ENCODE data around the gene DHRS7B.

DHRS7B gene

DNA sequence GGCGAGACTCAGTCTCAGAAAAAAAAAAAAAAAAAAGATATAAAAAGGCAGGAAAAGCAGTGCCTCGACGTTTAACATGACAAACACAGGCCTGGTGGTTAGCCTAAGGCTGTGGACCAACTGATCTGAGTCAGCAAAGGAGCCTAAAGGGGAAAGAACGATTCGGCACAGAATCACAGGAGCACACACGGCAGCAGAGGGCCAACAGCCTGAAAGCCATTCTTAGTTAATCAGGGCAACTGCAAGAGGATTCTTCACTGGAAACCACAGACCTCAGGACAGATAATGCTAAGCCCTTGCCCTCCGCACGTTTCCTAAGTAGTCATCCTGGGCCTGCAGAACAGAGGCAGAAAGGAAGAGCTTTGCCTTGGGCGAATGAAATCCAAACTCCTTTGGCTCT is 72.5 kb downstream of the DHRS7B start:
- Mint-ChIP-seq H3K4me3 (no peak overlapping the region), H3K36me3 (peaks cover 54% of the 10 kb centered on the region), H3K9me3 (no peaks in the 10 kb centered on the region), H3K27ac (no peak overlapping the region), H3K4me1 (peaks cover 20% of the 10 kb centered on the region)
- DNase-seq (ENCODE audit: low spot score in 2 of 2) = no peak
- peak; percentile 55 for ATAC-seq

GRCh38 chr17:21199856-21200255 is 73.1 kb downstream of the DHRS7B start:
- Mint-ChIP-seq H3K4me3 (no peak overlapping the region), H3K9me3 (no peaks in the 10 kb centered on the region), H3K4me1 (peaks cover 24% of the 10 kb centered on the region), H3K36me3 (peaks cover 54% of the 10 kb centered on the region), H3K27ac (no peak overlapping the region)
- no peak for DNase-seq (ENCODE audit: low spot score in 2 of 2)
- ATAC-seq = peak; percentile 24

- no peak for ATAC-seq
- peaks cover 54% of the 10 kb centered on the region for H3K36me3 Mint-ChIP-seq
Measured at GRCh38 chr17:21200590-21201297, 74.0 kb downstream of the DHRS7B start.

DNA sequence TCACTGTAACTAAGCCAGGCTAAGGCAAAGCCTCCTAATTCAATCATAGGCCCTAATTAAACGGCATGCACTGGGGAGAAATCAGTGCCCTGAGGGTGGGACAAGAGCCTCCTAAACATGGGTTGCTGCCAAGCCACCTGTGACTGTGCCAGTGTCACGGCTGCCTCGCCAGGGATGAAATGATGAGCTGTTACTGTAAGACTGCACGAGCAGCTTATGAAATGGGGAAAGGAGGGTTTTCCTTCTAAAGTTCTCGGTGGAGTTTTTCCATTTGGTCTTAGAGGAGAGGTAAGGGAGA is 74.5 kb downstream of the DHRS7B start:
- Mint-ChIP-seq H3K36me3 (peaks cover 54% of the 10 kb centered on the region), H3K4me1 (peaks cover 38% of the 10 kb centered on the region), H3K4me3 (no peak overlapping the region), H3K9me3 (no peaks in the 10 kb centered on the region), H3K27ac (peak overlapping the region; percentile 40)
- DNase-seq (ENCODE audit: low spot score in 2 of 2) (no peak), ATAC-seq (no peak)

More at GRCh38 chr17:21200590-21201297, 74.0 kb downstream of the DHRS7B start:
- peak overlapping the region; percentile 40 for H3K27ac Mint-ChIP-seq
- H3K4me1 Mint-ChIP-seq = peaks cover 33% of the 10 kb centered on the region
- no peaks in the 10 kb centered on the region for H3K9me3 Mint-ChIP-seq
- no peak for DNase-seq (ENCODE audit: low spot score in 2 of 2)
- H3K4me3 Mint-ChIP-seq = no peak overlapping the region

DNA sequence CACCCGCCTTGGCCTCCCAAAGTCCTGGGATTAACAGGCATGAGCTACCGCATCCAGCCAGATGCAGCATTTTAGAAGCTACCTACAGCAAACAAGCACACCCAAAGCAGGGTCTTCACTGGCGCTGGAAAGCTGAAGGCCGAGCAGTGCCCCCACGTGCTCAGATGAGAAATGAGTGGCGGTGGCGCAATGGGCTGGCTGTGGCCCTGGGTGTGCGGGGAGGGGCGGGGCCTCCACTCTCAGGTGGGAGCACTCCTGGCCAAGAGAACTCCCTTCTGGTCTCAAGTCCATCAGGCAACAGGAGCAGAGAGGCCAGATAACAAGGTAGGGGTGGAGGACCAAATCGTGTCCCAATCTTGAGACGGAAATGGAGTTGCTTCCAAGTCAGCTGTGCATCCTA is 75.1 kb downstream of the DHRS7B start:
- peaks cover 49% of the 10 kb centered on the region for H3K36me3 Mint-ChIP-seq
- no peak overlapping the region for H3K4me3 Mint-ChIP-seq
- H3K9me3 Mint-ChIP-seq = no peaks in the 10 kb centered on the region
- H3K4me1 Mint-ChIP-seq = peaks cover 39% of the 10 kb centered on the region
- no peak overlapping the region for H3K27ac Mint-ChIP-seq
- no peak for ATAC-seq
- no peak for DNase-seq (ENCODE audit: low spot score in 2 of 2)

DNA sequence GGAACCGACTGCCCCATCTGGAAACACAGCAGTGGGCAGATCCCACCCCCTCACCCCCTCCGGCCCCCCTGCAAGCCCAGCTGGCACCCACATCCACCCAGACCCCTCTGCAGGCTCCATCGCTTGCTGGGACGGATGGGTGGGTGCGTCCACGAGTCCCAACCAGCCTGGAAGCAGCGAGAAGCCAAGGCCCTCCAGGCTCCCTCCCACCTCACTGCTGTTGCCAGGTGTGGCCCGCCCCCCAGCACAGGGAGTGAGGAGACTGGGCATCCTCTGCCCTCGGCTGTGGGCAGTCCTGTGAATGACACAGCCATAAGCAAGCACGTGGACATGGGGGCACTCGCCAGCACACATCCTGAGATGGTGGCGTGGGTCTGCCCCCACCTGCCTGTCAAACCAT is 75.7 kb downstream of the DHRS7B start:
- Mint-ChIP-seq H3K27ac (no peak overlapping the region), H3K9me3 (no peaks in the 10 kb centered on the region), H3K4me3 (no peak overlapping the region), H3K36me3 (peaks cover 48% of the 10 kb centered on the region), H3K4me1 (peaks cover 39% of the 10 kb centered on the region)
- no peak for DNase-seq (ENCODE audit: low spot score in 2 of 2)
- no peak for ATAC-seq

DNA sequence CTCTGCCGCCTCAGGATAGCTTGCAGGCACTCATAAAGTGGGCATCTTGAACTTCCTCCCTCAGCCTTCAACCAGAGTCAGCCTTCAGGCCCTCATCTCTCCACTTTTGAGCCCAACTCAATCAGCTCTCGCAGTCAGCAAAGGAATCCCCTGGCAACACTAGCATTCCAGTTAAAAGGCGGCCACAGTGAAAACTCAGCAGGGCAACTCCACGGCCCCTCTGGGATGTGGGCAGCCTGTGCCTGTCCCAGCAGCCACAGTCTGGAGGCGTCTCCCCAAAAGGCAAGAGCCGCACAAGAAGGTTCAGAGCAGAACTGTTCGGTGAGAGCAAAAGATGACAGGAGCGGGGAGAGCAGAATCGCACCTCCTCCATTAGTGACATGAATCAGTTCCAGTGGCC is 78.2 kb downstream of the DHRS7B start:
- Mint-ChIP-seq H3K36me3 (peaks cover 56% of the 10 kb centered on the region), H3K4me1 (peaks cover 38% of the 10 kb centered on the region), H3K9me3 (no peaks in the 10 kb centered on the region), H3K27ac (peak overlapping the region; percentile 45), H3K4me3 (no peak overlapping the region)
- DNase-seq (ENCODE audit: low spot score in 2 of 2) = no peak
- no peak for ATAC-seq

DNA sequence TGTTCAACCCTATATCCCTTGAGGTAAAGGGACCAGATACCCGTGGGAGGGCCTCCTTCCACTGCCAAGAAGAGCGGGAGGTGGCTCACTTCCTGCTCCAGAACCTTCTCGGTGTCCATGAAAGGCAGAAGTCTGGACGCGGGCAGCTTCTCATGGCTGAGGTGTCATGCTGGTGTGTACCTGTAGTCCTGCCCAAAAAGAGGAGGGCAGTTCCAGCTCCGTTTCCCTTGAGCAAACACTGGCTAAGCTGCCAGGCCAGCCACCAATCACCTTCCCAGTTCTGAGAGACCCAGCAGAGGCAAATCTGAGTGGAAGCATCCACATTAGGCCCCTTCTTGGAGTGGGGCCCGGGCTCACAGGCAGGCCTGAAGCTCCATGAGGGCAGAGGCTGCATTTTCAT is 81.6 kb downstream of the DHRS7B start:
- no peak for DNase-seq (ENCODE audit: low spot score in 2 of 2)
- Mint-ChIP-seq H3K36me3 (peaks cover 60% of the 10 kb centered on the region), H3K9me3 (no peaks in the 10 kb centered on the region), H3K4me3 (no peak overlapping the region), H3K27ac (no peak overlapping the region), H3K4me1 (peaks cover 52% of the 10 kb centered on the region)
- ATAC-seq = no peak

GRCh38 chr17:21209511-21210175 is 82.9 kb downstream of the DHRS7B start:
- Mint-ChIP-seq H3K4me1 (peaks cover 51% of the 10 kb centered on the region), H3K27ac (peak overlapping the region; percentile 20), H3K36me3 (peaks cover 51% of the 10 kb centered on the region), H3K9me3 (no peaks in the 10 kb centered on the region), H3K4me3 (no peak overlapping the region)
- DNase-seq (ENCODE audit: low spot score in 2 of 2) = no peak
- no peak for ATAC-seq

- DNase-seq (ENCODE audit: low spot score in 2 of 2) (no peak), ATAC-seq (no peak)
- H3K27ac Mint-ChIP-seq = no peak overlapping the region
- H3K9me3 Mint-ChIP-seq = no peaks in the 10 kb centered on the region
- H3K36me3 Mint-ChIP-seq = peaks cover 51% of the 10 kb centered on the region
- H3K4me3 Mint-ChIP-seq = no peak overlapping the region
- H3K4me1 Mint-ChIP-seq = peaks cover 51% of the 10 kb centered on the region
Measured at GRCh38 chr17:21210411-21211076, 83.8 kb downstream of the DHRS7B start.

GRCh38 chr17:21211825-21212479 is 85.2 kb downstream of the DHRS7B start:
- DNase-seq (ENCODE audit: low spot score in 2 of 2) = no peak
- no peaks in the 10 kb centered on the region for H3K9me3 Mint-ChIP-seq
- ATAC-seq = no peak
- H3K4me3 Mint-ChIP-seq = peak overlapping the region; percentile 84
- peaks cover 44% of the 10 kb centered on the region for H3K36me3 Mint-ChIP-seq
- peak overlapping the region; percentile 65 for H3K27ac Mint-ChIP-seq
- peaks cover 50% of the 10 kb centered on the region for H3K4me1 Mint-ChIP-seq

DNA sequence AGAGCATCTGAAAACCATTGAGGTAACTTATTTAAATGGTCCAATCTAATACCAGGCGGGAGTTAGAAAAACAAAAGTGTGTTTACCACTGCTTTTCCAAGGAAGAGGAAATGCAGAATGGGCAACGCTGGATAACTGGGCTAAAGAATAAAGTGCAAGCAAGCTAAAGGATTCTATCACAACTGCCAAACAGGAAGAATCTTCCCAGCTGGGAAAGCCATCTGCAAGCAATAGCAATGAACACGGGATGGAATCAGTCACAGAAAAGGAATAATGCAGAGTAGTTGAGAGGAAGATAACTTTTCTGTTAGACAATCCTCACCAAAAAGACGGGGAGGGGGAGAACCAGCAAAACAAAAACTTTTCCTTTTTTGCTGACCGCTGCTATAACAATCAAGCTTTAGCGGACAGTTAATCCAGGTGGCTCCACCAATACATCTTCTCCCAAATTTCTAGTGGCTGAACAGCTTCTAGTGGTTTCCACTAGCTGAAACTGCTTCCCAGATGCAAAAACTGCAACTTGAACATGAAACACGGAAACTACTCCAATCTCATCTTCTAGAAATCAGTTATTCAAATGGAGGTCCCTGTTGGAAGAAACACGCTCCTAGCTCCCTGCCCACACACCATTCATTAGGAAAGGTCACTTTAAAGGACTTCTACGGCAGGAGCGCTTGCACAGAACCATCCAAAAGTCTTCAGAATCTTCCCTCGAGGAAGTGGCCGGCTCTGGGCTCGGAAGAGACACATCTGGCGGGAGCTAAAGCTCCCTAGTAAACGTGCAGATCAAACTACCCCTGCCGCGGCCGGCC is 86.3 kb downstream of the DHRS7B start:
- no peaks in the 10 kb centered on the region for H3K9me3 Mint-ChIP-seq
- peaks cover 33% of the 10 kb centered on the region for H3K36me3 Mint-ChIP-seq
- peaks cover 61% of the 10 kb centered on the region for H3K4me1 Mint-ChIP-seq
- no peak for ATAC-seq
- DNase-seq (ENCODE audit: low spot score in 2 of 2) = no peak
- H3K4me3 Mint-ChIP-seq = peak overlapping the region; percentile 84
- H3K27ac Mint-ChIP-seq = peak overlapping the region; percentile 96

DNA sequence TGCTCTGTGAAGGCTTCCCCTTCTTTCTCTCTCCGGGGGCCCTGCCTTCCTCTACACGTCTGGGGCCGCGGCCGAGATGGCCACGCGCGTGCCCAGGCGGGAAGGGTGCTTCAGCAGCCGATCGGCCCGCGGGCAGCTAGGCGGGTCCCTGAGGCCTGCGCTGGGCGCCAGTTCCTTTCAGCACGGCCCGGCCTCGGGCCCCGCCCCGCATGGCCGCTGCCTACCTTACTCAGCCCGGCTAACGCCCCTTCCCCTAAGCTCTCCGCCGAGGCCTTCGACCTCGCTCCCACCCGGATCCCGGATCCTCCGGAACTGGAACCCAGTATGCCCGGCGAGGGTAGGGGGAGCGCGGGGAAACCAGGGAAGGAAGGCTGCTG is 86.9 kb downstream of the DHRS7B start:
- H3K36me3 Mint-ChIP-seq = peaks cover 27% of the 10 kb centered on the region
- peak overlapping the region; percentile 96 for H3K27ac Mint-ChIP-seq
- DNase-seq (ENCODE audit: low spot score in 2 of 2) = no peak
- H3K9me3 Mint-ChIP-seq = no peaks in the 10 kb centered on the region
- peaks cover 63% of the 10 kb centered on the region for H3K4me1 Mint-ChIP-seq
- peak; percentile 41 for ATAC-seq
- peak overlapping the region; percentile 84 for H3K4me3 Mint-ChIP-seq

DNA sequence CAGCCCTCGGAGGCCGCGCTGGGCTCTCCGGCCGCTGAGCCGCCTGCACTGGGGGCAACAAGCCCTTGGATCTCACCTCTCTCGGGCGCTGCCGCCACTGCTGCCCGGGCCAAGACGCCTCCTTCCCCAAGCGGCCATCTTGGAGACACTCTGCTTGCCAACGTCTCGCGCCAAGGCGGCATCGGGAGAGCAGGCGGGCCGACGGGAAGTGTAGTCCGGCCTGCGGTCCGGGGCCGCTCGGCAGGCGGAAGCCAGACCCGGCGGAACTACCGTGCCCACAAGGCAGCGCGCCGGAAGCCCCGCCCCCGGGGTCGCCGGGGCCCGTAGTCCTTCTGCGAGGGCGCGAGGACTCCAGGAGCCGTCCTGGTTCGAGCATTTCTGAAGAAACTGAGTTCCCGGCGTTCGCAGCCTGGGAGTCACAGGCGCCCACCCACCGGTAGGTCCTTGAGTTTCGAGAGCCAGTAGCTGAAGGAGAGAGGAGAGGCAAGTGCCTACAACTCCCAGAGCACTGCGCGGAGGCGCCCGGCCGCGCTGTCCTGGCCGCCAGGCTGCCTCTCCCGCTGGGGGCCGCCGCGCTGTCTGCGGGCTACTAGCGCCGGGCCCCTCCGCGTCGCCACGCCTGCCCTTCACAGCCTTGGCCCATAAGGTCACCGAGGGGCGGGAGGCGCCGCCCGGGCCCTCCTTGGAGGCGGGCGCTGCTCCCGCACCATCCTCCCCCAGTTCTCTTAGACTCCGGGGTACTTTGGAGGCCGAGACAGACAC is 87.4 kb downstream of the DHRS7B start, which contains the start of gene TMEM11:
TMEM11 (minus strand) TSS at position 147 of the 762 bp plus-strand sequence; CDS start at position 138, 9 bp downstream.
- H3K27ac Mint-ChIP-seq = peak within 1 kb of the TSS; percentile 96
- peaks cover 59% of the 10 kb centered on the region for H3K4me1 Mint-ChIP-seq
- H3K36me3 Mint-ChIP-seq = peaks cover 21% of the 10 kb centered on the region

More for the DNA sequence above, 87.4 kb downstream of the DHRS7B start, which contains the start of gene TMEM11:
- peak; percentile 95 for ATAC-seq
- Mint-ChIP-seq H3K9me3 (no peaks in the 10 kb centered on the region), H3K4me3 (peak within 1 kb of the TSS; percentile 84)
- peak; percentile 96 to 97 for DNase-seq (ENCODE audit: low spot score in 2 of 2)

Data from stimulated activated effector memory CD8-positive, alpha-beta T cell treated with anti-CD3 and anti-CD28 coated beads, Interleukin-12 subunit alpha, Interleukin-12 subunit beta, amount 100 ng/mL, for 72 hours (primary cell).